Measurements from ENCODE around the gene LHX2.

Gene LHX2

DNA sequence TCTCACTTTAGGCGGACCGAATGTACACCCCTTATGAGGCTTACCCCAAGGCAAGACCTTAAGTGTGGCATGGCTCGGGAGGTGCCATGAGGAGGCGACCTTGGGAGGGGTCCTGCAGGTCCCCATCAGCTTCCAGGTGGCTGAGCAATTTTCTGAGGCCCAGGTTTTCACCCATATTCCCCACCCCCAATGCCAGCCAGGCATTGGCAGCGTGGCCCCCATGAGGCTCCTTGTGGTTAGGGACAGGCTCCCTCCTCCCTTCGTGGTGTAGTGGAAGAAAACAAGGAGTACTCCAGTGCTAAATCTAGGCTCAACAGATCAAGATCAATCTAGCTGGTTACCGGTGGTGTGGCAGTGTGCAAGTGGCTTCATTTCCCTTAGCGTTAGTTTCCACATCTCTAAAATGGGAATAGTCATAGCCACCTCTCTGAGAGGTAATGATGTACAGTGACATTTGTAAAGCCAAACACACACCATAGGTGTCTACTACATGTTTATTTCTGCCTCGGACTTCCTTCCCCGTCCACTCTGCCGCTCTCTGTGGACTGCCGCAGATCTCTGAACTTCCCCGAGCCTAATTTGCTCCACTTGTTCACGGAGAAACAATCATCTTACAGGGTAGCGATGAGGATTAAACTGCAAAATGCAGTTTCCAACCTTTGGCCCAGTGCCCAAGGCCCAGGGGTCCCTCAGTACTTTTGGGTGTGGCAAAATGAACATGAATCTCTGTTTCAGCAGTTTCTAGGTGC, 8.4 kb downstream of the LHX2 start:
- peak; percentile 37 for DNase-seq (ENCODE audit: low spot score)
- TF ChIP-seq, protein P1, sequence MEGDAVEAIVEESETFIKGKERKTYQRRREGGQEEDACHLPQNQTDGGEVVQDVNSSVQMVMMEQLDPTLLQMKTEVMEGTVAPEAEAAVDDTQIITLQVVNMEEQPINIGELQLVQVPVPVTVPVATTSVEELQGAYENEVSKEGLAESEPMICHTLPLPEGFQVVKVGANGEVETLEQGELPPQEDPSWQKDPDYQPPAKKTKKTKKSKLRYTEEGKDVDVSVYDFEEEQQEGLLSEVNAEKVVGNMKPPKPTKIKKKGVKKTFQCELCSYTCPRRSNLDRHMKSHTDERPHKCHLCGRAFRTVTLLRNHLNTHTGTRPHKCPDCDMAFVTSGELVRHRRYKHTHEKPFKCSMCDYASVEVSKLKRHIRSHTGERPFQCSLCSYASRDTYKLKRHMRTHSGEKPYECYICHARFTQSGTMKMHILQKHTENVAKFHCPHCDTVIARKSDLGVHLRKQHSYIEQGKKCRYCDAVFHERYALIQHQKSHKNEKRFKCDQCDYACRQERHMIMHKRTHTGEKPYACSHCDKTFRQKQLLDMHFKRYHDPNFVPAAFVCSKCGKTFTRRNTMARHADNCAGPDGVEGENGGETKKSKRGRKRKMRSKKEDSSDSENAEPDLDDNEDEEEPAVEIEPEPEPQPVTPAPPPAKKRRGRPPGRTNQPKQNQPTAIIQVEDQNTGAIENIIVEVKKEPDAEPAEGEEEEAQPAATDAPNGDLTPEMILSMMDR (IDR thresholded peaks at IDR 0.05; ENCODE audit: borderline replicate concordance, control extremely low read depth, extremely low read depth, insufficient read depth, missing control alignments) = no peak
- in situ Hi-C loops (cut with MboI; ENCODE audit: low sequenced_read_pairs, unreplicated experiment) = loop anchor here (25.0 kb wide), 1 partner anchor 483 kb away; no protein-coding TSS in a partner anchor

DNA sequence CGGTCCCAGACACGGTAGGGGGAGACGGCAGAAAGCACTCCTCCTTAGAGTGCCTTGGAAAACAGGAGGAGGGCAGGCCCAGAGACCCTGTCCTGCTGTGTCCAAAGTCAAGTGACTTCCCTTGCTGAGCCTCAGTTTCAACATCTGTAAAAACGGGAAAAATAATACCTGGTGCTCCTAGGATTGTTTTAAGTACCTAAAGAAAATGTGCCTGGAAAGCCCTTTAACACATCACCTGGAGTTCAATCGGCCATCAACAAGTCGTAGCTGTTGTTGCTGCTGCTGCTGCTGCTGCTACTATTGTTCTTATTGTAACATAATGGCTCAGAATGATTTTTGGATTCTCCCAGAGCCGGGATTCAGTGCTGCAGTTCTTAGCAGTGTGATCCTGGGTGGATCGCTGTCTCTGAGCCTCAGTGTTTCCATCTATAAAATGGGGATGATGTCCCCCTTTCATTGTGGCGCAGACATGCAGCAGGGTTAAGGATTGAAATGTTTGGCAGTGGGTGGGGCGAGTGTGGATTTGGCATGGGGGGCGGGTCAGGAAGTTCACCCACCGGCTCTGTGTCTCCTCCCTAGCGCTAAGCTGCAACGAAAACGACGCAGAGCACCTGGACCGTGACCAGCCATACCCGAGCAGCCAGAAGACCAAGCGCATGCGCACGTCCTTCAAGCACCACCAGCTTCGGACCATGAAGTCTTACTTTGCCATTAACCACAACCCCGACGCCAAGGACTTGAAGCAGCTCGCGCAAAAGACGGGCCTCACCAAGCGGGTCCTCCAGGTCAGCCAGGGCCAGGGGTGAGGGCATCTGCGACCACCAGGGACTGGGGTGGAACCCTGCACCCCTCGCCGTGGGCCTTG, 9.2 kb downstream of the LHX2 start:
- peak; percentile 72 for DNase-seq (ENCODE audit: low spot score)
- in situ Hi-C loops (cut with MboI; ENCODE audit: low sequenced_read_pairs, unreplicated experiment) = loop anchor here (25.0 kb wide), 1 partner anchor 483 kb away; no protein-coding TSS in a partner anchor
- TF ChIP-seq, protein P1 (IDR thresholded peaks at IDR 0.05; ENCODE audit: borderline replicate concordance, control extremely low read depth, extremely low read depth, insufficient read depth, missing control alignments) = no peak

DNA sequence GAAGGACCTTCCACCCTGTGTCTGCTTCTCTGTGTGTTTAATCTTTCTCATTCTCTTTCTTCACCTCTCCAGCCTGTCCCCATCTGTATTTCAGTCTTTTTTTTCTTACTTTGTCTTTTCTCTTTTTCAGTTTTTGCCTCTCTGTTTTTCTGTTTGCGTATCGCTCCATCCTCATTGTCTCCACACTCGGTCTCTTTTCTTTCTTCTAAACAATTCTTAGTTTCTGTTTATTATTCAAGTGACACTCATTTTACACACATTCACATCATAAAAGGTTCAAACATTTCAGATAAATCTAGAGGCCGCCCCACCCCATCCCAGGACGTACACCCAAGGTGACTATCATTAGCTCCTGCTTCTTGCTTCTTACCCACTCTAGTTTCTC, 9.8 kb downstream of the LHX2 start:
- no peak for DNase-seq (ENCODE audit: low spot score)
- in situ Hi-C loops (cut with MboI; ENCODE audit: low sequenced_read_pairs, unreplicated experiment) = loop anchor here (25.0 kb wide), 1 partner anchor 484 kb away; no protein-coding TSS in a partner anchor
- TF ChIP-seq, protein P1 (IDR thresholded peaks at IDR 0.05; ENCODE audit: borderline replicate concordance, control extremely low read depth, extremely low read depth, insufficient read depth, missing control alignments) = no peak

DNA sequence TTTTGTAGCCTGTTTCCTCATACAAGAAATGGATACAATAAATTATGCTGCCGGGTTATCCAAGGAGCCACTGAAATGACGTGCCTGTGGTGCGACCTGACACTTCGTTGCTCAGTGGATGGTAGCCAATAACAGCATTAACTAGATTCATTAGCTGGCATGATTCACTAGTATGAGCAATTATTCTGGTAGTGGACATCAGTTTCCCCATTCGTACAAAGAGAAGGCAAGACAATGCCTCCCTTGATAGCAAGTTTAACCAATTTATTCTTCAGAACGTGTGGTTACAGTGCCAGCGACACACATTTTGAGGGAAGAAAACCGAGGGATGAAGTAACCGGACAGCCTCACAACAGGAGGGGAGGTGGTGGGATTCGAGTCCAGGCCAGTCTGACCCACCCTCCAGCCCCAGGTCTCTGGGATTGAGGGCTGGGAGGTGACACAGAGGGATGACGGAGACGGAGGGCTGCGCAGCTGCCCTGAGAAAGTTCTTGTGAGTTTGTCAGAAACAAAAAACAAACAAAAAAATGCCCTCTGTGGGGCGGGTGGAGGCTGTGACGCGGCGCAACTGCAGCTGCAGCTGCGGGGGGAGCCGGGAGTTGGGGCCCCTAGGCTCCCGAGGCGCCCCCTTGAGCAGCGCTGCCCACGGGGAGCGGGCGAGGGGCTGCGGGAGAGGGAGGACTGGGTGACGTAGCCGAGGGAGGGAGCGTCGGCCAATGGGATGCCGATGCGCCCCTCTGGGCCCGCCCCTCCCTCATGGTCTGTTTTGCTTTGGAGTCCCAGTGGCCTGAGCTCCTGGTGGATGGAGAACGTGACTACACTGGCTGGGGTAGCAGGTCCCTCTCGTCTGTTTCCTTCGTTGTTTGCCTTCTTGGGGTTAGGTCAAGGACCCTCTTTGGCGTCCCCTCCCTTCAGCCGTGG, 10.9 kb downstream of the LHX2 start:
- in situ Hi-C loops (cut with MboI; ENCODE audit: low sequenced_read_pairs, unreplicated experiment) = loop anchor here (25.0 kb wide), 1 partner anchor 485 kb away; no protein-coding TSS in a partner anchor
- TF ChIP-seq, protein P1 (IDR thresholded peaks at IDR 0.05; ENCODE audit: borderline replicate concordance, control extremely low read depth, extremely low read depth, insufficient read depth, missing control alignments) = no peak
- peak; percentile 26 for DNase-seq (ENCODE audit: low spot score)

DNA sequence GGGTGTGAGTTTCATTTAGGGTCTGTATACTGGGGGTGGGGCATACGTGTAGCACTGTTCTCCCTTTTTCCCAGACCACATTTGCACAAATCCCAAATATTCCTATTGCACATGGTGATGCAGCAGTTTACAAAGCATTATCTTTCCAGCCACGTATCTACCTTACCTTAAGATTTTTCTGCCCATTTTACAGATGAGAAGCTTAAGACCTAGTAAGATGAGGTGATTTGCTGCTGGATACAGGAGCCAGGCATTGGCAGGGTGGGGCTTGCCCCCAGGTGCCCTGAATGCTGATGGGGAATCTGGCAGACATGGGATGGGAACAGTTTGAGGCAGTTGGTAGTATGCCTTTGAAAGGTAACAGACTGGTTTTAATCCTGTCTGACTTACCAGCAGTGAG, 12.5 kb downstream of the LHX2 start:
- TF ChIP-seq, protein P1 (IDR thresholded peaks at IDR 0.05; ENCODE audit: borderline replicate concordance, control extremely low read depth, extremely low read depth, insufficient read depth, missing control alignments) = no peak
- no peak for DNase-seq (ENCODE audit: low spot score)
- in situ Hi-C loops (cut with MboI; ENCODE audit: low sequenced_read_pairs, unreplicated experiment) = loop anchor here (25.0 kb wide), 1 partner anchor 487 kb away; no protein-coding TSS in a partner anchor
